ENCODE data around the gene FBXL7. TPM values are rescaled to one million over a fixed set of nuclear protein-coding genes. Genes with fewer than 3 reads are reported as not detected.

Gene FBXL7
- total RNA-seq, 4 donors from 2014 or later, result 1.9 to 5.9 (median 3.0) TPM

DNA sequence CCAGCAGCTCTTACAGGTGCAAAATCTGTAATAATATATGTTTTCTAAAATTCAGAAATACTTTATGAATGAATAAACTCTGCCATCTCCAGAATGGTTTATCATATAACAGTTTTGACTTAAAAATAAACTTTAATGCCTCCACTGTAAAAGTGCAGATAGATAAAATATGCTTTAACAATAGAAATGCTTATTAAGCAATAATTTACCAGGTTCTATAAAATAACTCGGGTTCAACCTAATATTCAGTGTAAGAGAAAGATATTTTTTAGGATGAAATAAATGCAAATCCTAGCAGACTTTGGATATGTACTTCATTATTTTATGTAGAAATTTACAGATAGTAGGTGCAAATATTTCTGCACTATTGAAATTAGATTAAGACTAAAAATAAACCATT lies 74.1 kb downstream of the FBXL7 start:
- H3K36me3 ChIP-seq, result no peaks in the 10 kb centered on the region
- no peaks in the 10 kb centered on the region for H3K9me3 ChIP-seq
- TF ChIP-seq POLR2A (IDR thresholded peaks at IDR 0.05) (no peak), POLR2AphosphoS5 (IDR thresholded peaks at IDR 0.05) (no peak), EP300 (IDR thresholded peaks at IDR 0.05) (no peak)
- TF ChIP-seq, protein P1, sequence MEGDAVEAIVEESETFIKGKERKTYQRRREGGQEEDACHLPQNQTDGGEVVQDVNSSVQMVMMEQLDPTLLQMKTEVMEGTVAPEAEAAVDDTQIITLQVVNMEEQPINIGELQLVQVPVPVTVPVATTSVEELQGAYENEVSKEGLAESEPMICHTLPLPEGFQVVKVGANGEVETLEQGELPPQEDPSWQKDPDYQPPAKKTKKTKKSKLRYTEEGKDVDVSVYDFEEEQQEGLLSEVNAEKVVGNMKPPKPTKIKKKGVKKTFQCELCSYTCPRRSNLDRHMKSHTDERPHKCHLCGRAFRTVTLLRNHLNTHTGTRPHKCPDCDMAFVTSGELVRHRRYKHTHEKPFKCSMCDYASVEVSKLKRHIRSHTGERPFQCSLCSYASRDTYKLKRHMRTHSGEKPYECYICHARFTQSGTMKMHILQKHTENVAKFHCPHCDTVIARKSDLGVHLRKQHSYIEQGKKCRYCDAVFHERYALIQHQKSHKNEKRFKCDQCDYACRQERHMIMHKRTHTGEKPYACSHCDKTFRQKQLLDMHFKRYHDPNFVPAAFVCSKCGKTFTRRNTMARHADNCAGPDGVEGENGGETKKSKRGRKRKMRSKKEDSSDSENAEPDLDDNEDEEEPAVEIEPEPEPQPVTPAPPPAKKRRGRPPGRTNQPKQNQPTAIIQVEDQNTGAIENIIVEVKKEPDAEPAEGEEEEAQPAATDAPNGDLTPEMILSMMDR (IDR thresholded peaks at IDR 0.05), result no peak
- H3K27ac ChIP-seq, result no peak overlapping the region
- no peak for DNase-seq (ENCODE audit: low spot score in 2 of 2)
- no peaks in the 10 kb centered on the region for H3K27me3 ChIP-seq
- no peak overlapping the region for H3K4me3 ChIP-seq
- H3K4me1 ChIP-seq, result no peaks in the 10 kb centered on the region
- WGBS, result 86% methylated on average over 1 of the region's 1 CpG

DNA sequence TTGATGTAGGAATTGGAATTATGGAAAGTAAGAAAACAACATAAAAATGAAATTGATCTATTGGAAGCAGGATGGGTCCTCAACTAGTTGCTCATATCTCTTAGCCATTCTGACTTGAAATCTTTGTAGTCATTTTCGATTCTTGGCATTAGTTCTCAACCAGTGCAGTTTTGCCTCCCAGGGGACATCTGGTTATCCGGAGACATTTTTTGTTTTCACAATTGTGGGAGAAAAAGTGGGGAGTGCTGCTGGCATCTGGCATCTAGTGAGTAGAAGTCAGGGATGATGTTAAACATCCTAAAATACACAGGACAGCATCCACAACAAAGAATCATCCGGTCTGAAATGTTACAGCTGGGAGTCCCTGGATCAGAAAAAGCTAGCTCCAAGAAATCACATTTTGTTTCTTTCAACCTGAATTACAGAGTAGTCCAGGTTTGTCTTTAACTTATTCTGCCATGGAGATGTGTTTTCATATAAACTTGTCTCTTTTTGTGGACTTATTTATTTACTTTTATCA lies 74.9 kb downstream of the FBXL7 start:
- Histone ChIP-seq H3K27me3 (no peaks in the 10 kb centered on the region), H3K9me3 (no peaks in the 10 kb centered on the region), H3K27ac (no peak overlapping the region), H3K4me1 (no peaks in the 10 kb centered on the region), H3K4me3 (no peak overlapping the region), H3K36me3 (no peaks in the 10 kb centered on the region)
- WGBS, result 42% methylated on average over 3 of the region's 3 CpGs
- TF ChIP-seq, protein P1 (IDR thresholded peaks at IDR 0.05), result no peak
- no peak for TF ChIP-seq POLR2A (IDR thresholded peaks at IDR 0.05)
- no peak for TF ChIP-seq EP300 (IDR thresholded peaks at IDR 0.05)
- no peak for TF ChIP-seq POLR2AphosphoS5 (IDR thresholded peaks at IDR 0.05)
- no peak for DNase-seq (ENCODE audit: low spot score in 2 of 2)

DNA sequence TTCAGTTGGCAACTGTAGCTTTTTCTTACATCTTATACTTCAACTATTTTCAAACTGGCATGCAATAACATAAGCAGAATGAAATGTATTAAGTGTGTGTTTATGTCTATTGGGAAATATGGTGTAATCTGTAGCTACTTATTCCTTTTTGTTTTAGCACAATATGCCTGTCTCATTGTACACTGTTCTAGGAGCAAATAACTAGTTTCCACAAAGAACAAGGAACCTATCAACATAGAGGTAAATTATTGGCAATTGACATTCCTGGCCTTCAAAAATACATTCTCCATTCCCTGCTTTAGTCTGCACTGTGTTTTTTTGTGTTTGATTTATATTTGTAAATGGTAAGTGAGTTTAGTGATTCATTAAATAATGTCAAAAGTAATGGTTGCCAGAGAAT lies 75.7 kb downstream of the FBXL7 start:
- Histone ChIP-seq H3K9me3 (no peaks in the 10 kb centered on the region), H3K36me3 (no peaks in the 10 kb centered on the region), H3K4me1 (no peaks in the 10 kb centered on the region), H3K4me3 (no peak overlapping the region), H3K27ac (no peak overlapping the region), H3K27me3 (no peaks in the 10 kb centered on the region)
- no peak for DNase-seq (ENCODE audit: low spot score in 2 of 2)
- TF ChIP-seq, protein P1 (IDR thresholded peaks at IDR 0.05), result no peak
- no peak for TF ChIP-seq EP300 (IDR thresholded peaks at IDR 0.05)
- TF ChIP-seq POLR2AphosphoS5 (IDR thresholded peaks at IDR 0.05), result no peak

DNA sequence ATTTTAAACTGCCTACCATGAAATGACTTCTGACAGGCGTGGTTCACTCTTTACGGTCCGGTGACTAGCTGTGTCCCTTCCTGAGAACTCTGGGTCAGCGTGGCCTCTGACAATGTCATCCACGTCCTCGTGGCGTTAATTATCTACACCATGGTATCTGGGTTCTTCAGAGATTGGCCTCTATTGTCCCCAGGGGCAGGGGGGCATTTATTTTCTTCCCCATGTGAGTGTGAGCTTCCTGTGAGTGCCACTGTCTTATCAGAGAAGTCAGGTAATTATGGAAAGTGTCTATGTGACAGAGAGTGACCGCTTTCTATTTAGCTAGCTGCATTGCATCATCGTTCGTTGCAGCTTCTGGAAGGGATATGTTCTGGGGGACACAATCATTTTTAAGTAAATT lies 77.2 kb downstream of the FBXL7 start:
- Histone ChIP-seq H3K27ac (no peak overlapping the region), H3K36me3 (no peaks in the 10 kb centered on the region), H3K4me3 (no peak overlapping the region), H3K4me1 (no peaks in the 10 kb centered on the region), H3K9me3 (no peaks in the 10 kb centered on the region), H3K27me3 (no peaks in the 10 kb centered on the region)
- TF ChIP-seq EP300 (IDR thresholded peaks at IDR 0.05) (no peak), POLR2AphosphoS5 (IDR thresholded peaks at IDR 0.05) (no peak), POLR2A (IDR thresholded peaks at IDR 0.05) (no peak)
- TF ChIP-seq, protein P1 (IDR thresholded peaks at IDR 0.05), result no peak
- WGBS, result 88% methylated on average over 10 of the region's 10 CpGs
- DNase-seq (ENCODE audit: low spot score in 2 of 2), result no peak

DNA sequence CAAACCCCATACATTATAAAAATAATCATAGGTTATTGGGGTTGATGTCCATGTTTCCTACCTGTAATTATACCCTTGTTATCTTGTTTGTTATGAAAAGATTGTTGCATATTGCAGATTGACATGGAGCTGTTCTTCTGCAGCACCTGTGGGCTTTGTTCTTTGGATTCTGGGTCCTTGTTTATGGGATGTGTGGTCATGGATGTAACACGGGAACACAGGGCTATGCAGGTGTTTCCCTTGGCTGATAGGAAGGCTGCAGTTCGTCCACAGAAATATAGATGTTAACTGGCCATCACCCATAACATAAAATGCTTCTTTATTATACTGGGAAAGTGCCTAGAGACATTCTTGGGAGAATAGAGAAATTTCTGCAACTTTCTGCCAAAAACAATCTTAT lies 77.9 kb downstream of the FBXL7 start:
- WGBS, result 75% methylated on average over 2 of the region's 2 CpGs
- H3K9me3 ChIP-seq, result no peaks in the 10 kb centered on the region

More for the DNA sequence above, 77.9 kb downstream of the FBXL7 start:
- TF ChIP-seq EP300 (IDR thresholded peaks at IDR 0.05), result no peak
- TF ChIP-seq POLR2AphosphoS5 (IDR thresholded peaks at IDR 0.05), result no peak
- TF ChIP-seq, protein P1 (IDR thresholded peaks at IDR 0.05), result no peak
- TF ChIP-seq POLR2A (IDR thresholded peaks at IDR 0.05), result no peak
- no peaks in the 10 kb centered on the region for H3K4me1 ChIP-seq
- no peaks in the 10 kb centered on the region for H3K36me3 ChIP-seq
- no peak overlapping the region for H3K4me3 ChIP-seq
- H3K27me3 ChIP-seq, result no peaks in the 10 kb centered on the region
- no peak for DNase-seq (ENCODE audit: low spot score in 2 of 2)
- no peak overlapping the region for H3K27ac ChIP-seq

All from suprapubic skin (tissue), 4 donors.